PC-3 (cell line): ENCODE measurements around the gene RBM20. TPM values are rescaled to one million over a fixed set of nuclear protein-coding genes. Genes with fewer than 3 reads are reported as not detected.

Experiments
- ATAC-seq: fragments of 200-7000 bp; cut with Tn5 transposase; 2 replicates; pipeline ENCODE4 v1.9.1; 2020; ENCODE audit warnings: mild to moderate bottlenecking, moderate library complexity
- BruUV-seq: library from RNA; stranded (reverse); fragments of 400-500 nt; replicated peaks from 2 replicates; lab custom pipeline; 2021; lab: Mats Ljungman, UMichigan
- CTCF ChIA-PET: fragments of 300-600 bp; sonication (Branson Sonifier 250); formaldehyde crosslinking; loops from one replicate; lab custom pipeline; 2022; ENCODE audit warnings: antibody characterized with exemption; lab: Charles Lee
- POLR2A ChIA-PET: fragments of 300-600 bp; sonication (Branson Sonifier 250); formaldehyde crosslinking; loops from one replicate; lab custom pipeline; 2022; ENCODE audit warnings: antibody characterized with exemption; ENCODE audit not compliant: unreplicated experiment; lab: Charles Lee
- DNase-seq: peaks from one replicate; pipeline ENCODE4 v3.0.0-alpha.2; 2015
- H2AFZ ChIP-seq: fragments of 300-600 bp; sonication (generic); 2 replicates; pipeline ENCODE4 v1.6.0; 2016; ENCODE audit warnings: antibody characterized with exemption, low read length
- H3F3A ChIP-seq: fragments of 300-600 bp; sonication (generic); one replicate; pipeline ENCODE4 v1.6.0; 2017; ENCODE audit warnings: antibody characterized with exemption, low read length, control low read depth, mild to moderate bottlenecking; ENCODE audit not compliant: unreplicated experiment
- H3K27ac ChIP-seq: fragments of 300-600 bp; sonication (generic); 2 replicates; pipeline ENCODE4 v1.5.1; 2016; ENCODE audit warnings: mild to moderate bottlenecking, low read length
- H3K27me3 ChIP-seq: fragments of 300-600 bp; sonication (generic); 2 replicates; pipeline ENCODE4 v1.6.1; 2016; ENCODE audit warnings: low read length, mixed read lengths
- H3K36me3 ChIP-seq: fragments of 300-600 bp; sonication (generic); 2 replicates; pipeline ENCODE4 v1.6.1; 2016; ENCODE audit warnings: low read depth, mixed run types, low read length, mixed read lengths
- H3K4me1 ChIP-seq: fragments of 300-600 bp; sonication (generic); 2 replicates; pipeline ENCODE4 v1.5.1; 2016; ENCODE audit warnings: low read length; ENCODE audit not compliant: insufficient read depth
- H3K4me2 ChIP-seq: fragments of 300-600 bp; sonication (generic); 2 replicates; pipeline ENCODE4 v1.6.0; 2016; ENCODE audit warnings: low read length
- H3K4me3 ChIP-seq: fragments of 300-600 bp; sonication (generic); 2 replicates; pipeline ENCODE4 v1.5.1; 2016; ENCODE audit warnings: mild to moderate bottlenecking, low read length, mixed read lengths
- H3K79me2 ChIP-seq: fragments of 300-600 bp; sonication (generic); 2 replicates; pipeline ENCODE4 v1.6.1; 2017; ENCODE audit warnings: low read length, mixed read lengths
- H3K9ac ChIP-seq: fragments of 300-600 bp; sonication (generic); 2 replicates; pipeline ENCODE4 v1.6.0; 2016; ENCODE audit warnings: mild to moderate bottlenecking, low read length
- H3K9me2 ChIP-seq: fragments of 300-600 bp; sonication (generic); replicated peaks from 2 replicates; pipeline ENCODE4 v1.6.1; 2016; ENCODE audit warnings: mixed run types, low read length, mixed read lengths
- H3K9me3 ChIP-seq: fragments of 300-600 bp; sonication (generic); 2 replicates; pipeline ENCODE4 v1.6.1; 2016; ENCODE audit warnings: low read length, mixed read lengths
- H4K20me1 ChIP-seq: fragments of 300-600 bp; sonication (generic); 2 replicates; pipeline ENCODE4 v1.6.1; 2016; ENCODE audit warnings: low read length, mixed read lengths
- CTCF ChIP-seq: fragments of 300-600 bp; sonication (generic); conservative IDR thresholded peaks from 2 replicates; pipeline ENCODE4 v1.5.1; 2017; ENCODE audit warnings: antibody characterized with exemption, low read depth, mild to moderate bottlenecking, low read length
- EZH2 ChIP-seq: fragments of 300-600 bp; sonication (generic); IDR thresholded peaks from one replicate; pipeline ENCODE4 v1.6.1; 2017; ENCODE audit warnings: antibody characterized with exemption, mild to moderate bottlenecking, low read length; ENCODE audit not compliant: unreplicated experiment
- EZH2phosphoT487 ChIP-seq: fragments of 300-600 bp; sonication (generic); IDR thresholded peaks from 2 replicates; pipeline ENCODE4 v1.6.1; 2018; ENCODE audit warnings: mild to moderate bottlenecking, antibody characterized with exemption, low read length, borderline replicate concordance
- intact Hi-C: fragments of 100-400 bp; cut with micrococcal nuclease; formaldehyde crosslinking; loops from 2 replicates; pipeline ENCODE4 v1.9.0; 2023
- total RNA-seq: library from RNA; depleted of rRNA; stranded (reverse); fragments of >200 nt; gene quantifications from 2 replicates; pipeline ENCODE4 v1.2.3, GENCODE V29; 2014

RBM20 gene
- total RNA-seq, 1 experiment from 2014 or later = 0.40 TPM

DNA sequence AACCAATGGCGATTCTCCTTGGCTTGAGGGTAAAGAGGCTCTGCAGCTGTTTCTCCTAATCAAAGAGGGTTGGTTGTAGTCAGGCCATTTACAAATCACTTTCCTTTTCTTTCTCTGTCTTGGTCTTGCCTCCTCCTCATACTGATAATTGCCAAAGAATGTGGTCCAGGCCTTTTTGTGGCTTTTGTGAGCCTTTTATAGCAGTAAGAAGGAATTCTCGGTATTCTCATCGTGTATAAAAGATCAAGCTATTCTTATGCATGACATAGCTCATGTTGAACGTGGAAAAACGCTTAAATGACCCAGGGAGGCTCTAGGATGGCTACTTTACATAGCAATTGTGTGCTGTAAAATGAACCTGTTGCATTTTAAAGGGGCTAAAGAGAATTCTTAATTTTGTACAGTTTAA lies 62.6 kb downstream of the RBM20 start:
- no peak overlapping the region for H3K9ac ChIP-seq
- H3K27ac ChIP-seq = no peak overlapping the region
- intact Hi-C loops = no loop called here
- no peaks in the 10 kb centered on the region for H3F3A ChIP-seq
- H3K4me2 ChIP-seq = peak overlapping the region; percentile 49
- no peaks in the 10 kb centered on the region for H3K9me3 ChIP-seq
- no peaks in the 10 kb centered on the region for H3K36me3 ChIP-seq
- DNase-seq (peak; percentile 52), ATAC-seq (peak; percentile 56)
- no peaks in the 10 kb centered on the region for H3K9me2 ChIP-seq
- ChIA-PET CTCF (interaction anchor here (1.7 kb wide), 1 partner anchor 35 kb away, joined by 5 read pairs; no protein-coding TSS in a partner anchor), POLR2A (no interaction called here)
- no peaks in the 10 kb centered on the region for H3K79me2 ChIP-seq
- H3K27me3 ChIP-seq = no peaks in the 10 kb centered on the region
- no TSS peak for BruUV-seq
- H2AFZ ChIP-seq = 0 out of 2 replicates have a peak overlapping the region, but pooled peaks have one; percentile 26
- TF ChIP-seq EZH2phosphoT487 (no peak), EZH2 (no peak)
- H3K4me1 ChIP-seq = peaks cover 8% of the 10 kb centered on the region; the same call in 1 of the 2 replicates
- peak overlapping the region; percentile 18; the same call in 1 of the 2 replicates for H3K4me3 ChIP-seq
- H4K20me1 ChIP-seq = no peaks in the 10 kb centered on the region

DNA sequence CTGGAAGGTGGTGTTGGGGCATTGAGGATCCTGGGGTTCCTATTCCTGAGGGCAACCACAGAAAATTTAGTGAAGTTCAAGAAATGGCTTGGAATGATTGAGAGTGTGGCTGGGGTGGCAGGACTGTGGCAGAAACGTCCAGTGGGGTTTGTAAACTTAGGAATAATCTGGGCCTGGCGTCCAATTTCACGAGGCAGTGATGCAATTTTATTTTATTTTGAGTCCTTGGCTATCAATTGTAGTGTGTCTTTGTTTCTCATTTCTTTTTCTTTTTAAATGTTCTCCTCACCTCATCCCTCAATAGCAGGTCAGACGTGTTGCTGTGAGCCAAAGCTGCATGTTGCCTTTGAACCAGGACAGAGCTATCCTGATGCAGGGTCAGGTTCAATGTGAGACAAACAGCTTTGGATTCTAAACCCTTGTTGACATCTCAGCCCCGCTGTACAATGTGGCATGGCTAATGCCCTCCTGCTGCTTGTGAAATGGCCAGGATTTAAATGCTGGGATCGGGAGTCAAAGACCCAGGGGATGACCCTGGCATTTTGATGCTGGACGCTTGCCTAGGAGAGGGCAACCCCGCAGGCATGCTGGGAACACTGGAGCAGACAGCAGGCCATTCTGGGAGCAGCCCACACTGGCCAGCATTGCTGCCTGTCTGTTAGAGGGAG lies 64.8 kb downstream of the RBM20 start:
- Histone ChIP-seq H3K9ac (no peak overlapping the region), H3K4me3 (no peak overlapping the region), H2AFZ (no peak overlapping the region), H4K20me1 (no peaks in the 10 kb centered on the region), H3K4me2 (no peak overlapping the region), H3K36me3 (no peaks in the 10 kb centered on the region), H3K79me2 (no peaks in the 10 kb centered on the region), H3K27me3 (no peaks in the 10 kb centered on the region), H3K9me2 (no peaks in the 10 kb centered on the region), H3K27ac (no peak overlapping the region), H3K4me1 (peaks cover 8% of the 10 kb centered on the region; the same call in 1 of the 2 replicates), H3F3A (no peaks in the 10 kb centered on the region), H3K9me3 (no peaks in the 10 kb centered on the region)
- TF ChIP-seq CTCF (no peak), EZH2 (no peak), EZH2phosphoT487 (no peak)
- no TSS peak for BruUV-seq
- ATAC-seq = no peak
- intact Hi-C loops = no loop called here
- no peak for DNase-seq
- POLR2A ChIA-PET = no interaction called here
- CTCF ChIA-PET = interaction anchor here (0.6 kb wide), 1 partner anchor 37 kb away, joined by 3 read pairs; no protein-coding TSS in a partner anchor

DNA sequence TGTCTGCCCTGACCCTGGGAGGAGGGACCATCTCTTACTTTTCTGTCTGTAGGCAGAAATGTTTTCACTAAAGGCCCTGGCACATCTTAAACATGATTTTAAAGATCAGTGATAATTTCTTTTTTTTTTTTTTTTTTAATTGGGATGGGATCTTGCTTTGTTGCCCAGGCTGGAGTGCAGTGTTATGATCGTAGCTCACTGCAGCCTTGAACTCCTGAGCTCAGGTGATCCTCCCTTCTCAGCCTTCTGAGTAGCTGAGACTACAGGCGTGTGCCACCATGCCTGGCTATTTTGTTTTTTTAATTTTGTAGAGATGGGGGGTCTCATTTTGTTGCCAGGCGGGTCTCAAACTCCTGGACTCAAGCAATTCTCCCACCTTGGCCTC lies 65.3 kb downstream of the RBM20 start:
- H3K9me2 ChIP-seq = no peaks in the 10 kb centered on the region
- H3F3A ChIP-seq = no peaks in the 10 kb centered on the region
- H3K9ac ChIP-seq = no peak overlapping the region
- no peak for TF ChIP-seq EZH2
- no peak for TF ChIP-seq CTCF
- TF ChIP-seq EZH2phosphoT487 = no peak
- H4K20me1 ChIP-seq = no peaks in the 10 kb centered on the region
- H3K4me1 ChIP-seq = peaks cover 8% of the 10 kb centered on the region; the same call in 1 of the 2 replicates
- H3K9me3 ChIP-seq = no peaks in the 10 kb centered on the region
- DNase-seq (no peak), ATAC-seq (no peak)
- no peaks in the 10 kb centered on the region for H3K36me3 ChIP-seq
- no peak overlapping the region for H3K4me3 ChIP-seq
- CTCF ChIA-PET = no interaction called here
- H2AFZ ChIP-seq = no peak overlapping the region
- POLR2A ChIA-PET = no interaction called here
- H3K79me2 ChIP-seq = no peaks in the 10 kb centered on the region
- no peak overlapping the region for H3K27ac ChIP-seq
- no peaks in the 10 kb centered on the region for H3K27me3 ChIP-seq
- intact Hi-C loops = no loop called here
- BruUV-seq = no TSS peak
- no peak overlapping the region for H3K4me2 ChIP-seq
